RKO (cell line): ENCODE measurements around the gene FAAP20.

ENCODE experiments used
- DNase-seq: peaks from one replicate; pipeline ENCODE4 v3.0.0-alpha.2; 2016; ENCODE audit warnings: low spot score

The FAAP20 gene

GRCh38 chr1:2194898-2195673, 514 bp upstream of the FAAP20 start:
- peak; percentile 81 for DNase-seq

DNA sequence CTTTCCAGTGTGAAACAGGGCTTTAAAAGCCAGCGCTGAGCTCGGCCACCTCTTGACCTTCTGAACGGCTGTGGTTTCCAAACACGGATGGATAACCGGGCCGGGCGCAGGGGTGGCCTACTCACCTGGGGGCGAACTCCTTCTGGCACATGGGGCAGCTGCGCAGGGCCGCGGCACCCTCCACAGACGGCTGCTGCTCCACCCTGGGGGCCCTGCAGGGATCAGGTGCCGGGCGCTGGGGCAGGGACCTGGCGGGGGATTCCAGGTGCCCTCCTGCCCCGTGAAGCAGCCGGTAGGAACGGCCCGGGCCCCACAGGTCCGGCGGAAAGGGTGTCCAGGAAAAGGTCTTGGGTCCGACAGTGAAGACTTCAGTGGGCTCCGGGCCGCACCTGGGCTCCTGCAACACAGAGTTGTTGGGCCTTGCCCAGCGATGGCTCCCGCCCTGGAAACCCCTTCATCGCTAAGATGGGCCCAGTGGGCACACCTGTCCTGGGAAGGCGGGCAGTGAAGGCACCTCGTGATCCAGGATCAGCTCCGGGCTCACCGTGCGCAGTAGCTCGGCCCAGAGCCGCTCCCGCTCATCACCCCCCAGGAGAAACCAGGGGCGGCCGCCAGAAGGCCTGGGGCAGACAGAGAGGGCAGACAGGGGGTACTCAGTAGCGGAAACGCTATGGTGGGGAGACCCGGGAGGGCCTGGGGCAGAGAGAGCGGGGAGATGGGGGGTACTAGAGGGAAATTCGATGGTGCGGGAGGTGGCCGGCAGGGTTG, 874 bp downstream of the FAAP20 start:
- DNase-seq = no peak

- peak; percentile 59 for DNase-seq
Observed at GRCh38 chr1:2192031-2192995, 2.3 kb downstream of the FAAP20 start.

- DNase-seq = peak; percentile 54
Observed at GRCh38 chr1:2190491-2190976, 4.0 kb downstream of the FAAP20 start.

DNA sequence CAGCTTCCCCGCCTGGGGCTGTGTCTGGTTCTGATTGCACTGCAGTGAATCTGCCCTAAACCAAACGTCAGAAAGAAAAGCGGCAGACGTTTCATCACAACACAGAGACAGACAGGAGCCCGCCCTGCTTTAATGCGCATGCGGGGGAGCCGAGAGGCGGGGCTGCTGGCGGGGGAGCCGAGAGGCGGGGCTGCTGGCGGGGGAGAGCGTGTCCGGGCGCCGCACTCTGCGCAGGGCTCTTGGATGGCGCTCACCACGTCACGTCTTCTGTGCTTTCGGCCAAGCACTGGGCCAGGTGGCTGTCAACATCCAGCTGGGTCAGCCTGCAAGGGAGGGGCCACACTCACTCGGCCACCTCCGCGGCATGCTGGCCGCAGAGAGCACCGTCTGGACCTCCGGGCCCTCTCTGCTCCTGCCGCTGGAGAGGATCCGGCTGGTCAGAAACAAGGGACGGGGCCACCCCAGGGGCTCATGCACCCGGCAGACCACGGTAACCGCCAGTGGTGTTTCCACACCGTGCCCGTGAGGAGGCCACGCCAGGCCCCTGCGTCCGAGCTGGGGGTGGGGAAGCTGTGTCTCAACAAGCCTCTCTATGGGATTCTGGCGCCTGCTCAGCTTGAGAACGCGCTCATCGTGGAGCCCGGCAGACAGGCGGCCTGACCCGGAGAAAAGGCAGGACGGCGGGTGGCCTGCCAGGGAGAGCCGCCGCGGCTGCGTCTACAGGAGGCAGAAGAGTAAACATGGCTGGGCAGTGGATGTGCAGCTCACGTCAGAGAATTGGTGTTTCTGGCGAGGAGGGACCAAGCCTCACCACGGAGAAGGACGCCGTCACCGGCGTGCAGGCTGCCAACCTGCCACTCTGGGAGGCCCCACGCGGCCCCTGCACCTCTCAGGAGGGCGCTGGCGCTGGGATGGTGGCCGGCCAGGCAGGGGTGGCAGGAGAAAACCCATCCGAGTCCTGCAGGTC, 4.8 kb downstream of the FAAP20 start:
- DNase-seq = peak; percentile 97

DNA sequence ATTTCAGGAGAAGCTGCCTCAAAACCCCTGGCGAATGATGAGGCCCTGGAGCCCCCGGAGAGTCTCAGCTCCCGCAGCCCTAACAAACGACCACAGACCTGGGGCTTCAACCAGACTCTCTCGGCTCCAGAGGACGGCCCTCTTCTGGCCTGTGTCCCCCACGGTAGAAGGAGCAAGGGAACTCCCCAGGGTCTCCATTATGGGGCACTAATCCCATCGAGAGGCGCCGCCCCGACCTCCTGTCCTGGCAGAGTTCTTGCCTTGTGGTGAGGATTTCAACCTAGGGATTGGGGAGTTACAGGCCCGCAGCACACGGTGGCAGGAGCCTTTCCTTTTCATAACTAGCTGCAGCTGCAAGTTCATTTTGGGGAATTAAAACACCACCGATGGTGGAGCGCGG, 6.2 kb downstream of the FAAP20 start:
- no peak for DNase-seq

DNA sequence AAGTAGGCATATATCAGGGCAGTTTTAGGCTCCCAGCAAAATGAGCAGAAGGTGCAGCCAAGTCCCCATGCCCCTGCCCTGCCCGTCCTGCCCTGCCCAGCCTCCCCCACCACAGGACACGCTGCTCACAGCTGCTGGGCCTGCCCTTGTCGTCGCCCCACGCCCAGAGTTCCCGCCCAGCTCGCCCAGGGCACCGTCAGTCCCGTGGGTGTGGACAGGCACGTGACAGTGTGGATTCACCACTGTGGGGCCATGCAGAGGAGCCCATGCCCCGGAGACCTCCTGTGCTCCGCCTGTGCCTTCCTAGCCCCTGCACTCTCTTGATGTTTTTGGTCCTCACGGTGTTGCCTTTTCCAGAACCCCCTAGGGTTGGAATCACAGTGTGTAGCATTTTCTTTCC, 7.0 kb downstream of the FAAP20 start:
- no peak for DNase-seq

DNA sequence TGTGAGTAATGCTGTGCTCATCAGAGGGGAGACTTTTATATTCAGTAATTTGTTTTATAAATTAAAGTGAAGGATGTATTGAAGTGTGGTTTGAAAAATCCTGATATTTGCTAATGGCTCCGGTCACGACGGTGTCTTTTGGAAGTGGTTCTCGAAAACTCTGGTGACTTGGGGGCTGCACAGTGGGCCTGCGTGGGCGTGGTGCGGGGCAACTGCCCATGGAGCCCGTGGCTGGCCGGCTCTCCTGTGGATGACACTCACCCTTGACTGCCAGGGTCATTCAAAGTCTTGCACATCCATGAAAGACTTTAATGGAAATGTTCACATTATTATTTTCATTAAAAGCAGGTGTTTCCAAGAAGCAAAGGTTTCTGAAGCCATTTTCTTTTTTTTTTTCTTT, 7.7 kb downstream of the FAAP20 start:
- DNase-seq = no peak

- no peak for DNase-seq
Observed at GRCh38 chr1:2185880-2186855, 8.4 kb downstream of the FAAP20 start.

GRCh38 chr1:2184934-2185333, 9.6 kb downstream of the FAAP20 start:
- DNase-seq = no peak

DNA sequence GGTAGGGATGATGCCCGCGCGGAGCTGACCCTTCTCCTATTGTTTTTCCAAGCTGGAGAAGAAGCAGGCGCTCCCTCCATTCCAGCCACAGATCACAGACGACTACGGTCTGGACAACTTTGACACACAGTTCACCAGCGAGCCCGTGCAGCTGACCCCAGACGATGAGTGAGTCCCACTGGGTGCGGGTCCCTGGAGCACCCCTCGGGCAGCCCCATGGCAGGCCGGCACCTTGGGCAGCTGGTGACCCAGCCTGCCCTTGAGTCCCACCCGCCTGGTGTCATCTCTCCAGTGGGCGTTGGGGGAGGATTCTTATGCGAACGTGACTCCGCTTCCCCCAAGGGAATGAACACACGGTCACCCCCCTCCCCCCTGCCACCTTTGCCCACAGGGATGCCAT, 10.0 kb downstream of the FAAP20 start:
- no peak for DNase-seq

DNA sequence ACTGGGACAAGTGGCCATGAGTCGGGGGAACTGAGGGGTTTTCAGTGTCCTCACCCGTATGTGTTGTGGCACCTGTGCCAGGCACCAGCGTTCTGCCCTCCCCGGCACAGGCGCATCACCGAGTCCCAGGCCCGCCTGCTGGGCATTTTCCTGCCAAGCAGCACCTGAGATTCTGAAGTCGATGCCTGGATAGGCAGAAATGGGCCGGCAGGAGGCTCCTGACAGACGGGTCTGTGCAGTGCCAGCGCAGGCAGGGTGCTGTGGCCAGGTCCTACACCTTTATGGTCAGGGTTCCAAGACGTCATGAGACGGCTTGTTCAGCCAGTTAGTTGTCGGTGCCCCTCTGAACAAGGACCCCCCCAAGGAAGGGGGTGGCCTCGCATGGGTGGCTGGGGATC, 10.6 kb downstream of the FAAP20 start:
- DNase-seq = no peak

DNA sequence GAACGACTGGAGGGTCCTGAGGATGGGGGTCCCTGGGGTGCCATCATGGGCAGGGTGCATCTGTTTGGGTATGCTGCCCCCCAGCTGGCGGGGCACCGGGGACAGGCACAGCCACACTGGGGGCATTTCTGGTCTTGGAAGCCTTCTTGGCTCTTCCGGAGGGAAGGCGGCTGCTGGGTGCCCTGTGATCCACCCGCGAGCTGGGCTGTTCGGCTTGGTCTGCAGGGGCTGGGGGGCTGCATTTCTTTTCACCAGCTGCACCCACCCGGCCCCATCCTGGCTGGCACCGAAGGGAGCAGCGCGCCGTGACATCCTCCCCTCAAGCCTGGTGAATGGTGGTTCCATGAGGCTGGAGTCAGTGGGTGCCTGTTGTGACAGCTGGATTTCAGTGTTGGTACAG, 12.2 kb downstream of the FAAP20 start:
- DNase-seq = no peak

- no peak for DNase-seq
Observed at GRCh38 chr1:2181752-2182151, 12.8 kb downstream of the FAAP20 start.

- DNase-seq = no peak
Observed at GRCh38 chr1:2181271-2181670, 13.3 kb downstream of the FAAP20 start.

DNA sequence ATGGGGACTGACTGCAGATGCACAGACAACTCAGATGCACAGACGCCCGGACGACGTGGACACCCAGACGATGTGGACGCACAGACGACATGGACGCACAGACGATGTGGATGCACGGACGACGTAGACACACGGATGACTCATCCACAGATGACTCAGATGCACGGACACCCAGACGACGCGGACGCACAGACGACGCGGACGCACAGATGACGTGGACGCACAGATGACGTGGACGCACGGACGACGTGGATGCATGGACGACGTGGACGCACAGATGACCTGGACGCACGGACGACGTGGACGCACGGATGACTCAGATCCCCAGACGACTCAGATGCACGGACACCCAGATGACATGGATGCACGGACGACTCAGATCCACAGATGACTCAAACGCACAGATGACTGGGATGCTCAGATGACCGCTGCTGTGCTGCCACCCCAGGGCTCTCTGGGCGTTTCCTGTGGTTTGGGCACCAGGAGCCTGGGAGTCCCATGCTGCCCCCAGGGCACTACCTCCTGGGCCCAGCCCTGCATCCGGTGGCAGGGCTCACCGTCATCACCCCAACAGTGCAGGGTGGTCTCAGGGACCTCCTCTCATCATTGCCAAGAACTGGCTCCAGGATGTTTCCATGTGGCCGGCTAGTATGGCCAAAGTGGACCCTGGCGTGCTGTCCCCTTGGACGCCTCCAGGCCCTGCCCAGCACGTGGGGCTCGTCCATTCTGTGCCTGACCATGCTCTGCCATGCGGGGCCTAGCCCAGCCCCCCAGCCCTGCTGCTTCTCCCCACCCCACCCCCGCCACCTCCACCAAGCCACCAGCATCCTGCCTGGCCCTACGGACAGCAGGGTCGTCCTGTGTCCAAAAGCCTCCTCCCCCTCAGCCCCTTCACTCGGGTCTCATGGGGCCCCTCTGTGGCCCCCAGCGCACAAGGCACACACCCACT, 14.0 kb downstream of the FAAP20 start:
- peak; percentile 77 for DNase-seq

DNA sequence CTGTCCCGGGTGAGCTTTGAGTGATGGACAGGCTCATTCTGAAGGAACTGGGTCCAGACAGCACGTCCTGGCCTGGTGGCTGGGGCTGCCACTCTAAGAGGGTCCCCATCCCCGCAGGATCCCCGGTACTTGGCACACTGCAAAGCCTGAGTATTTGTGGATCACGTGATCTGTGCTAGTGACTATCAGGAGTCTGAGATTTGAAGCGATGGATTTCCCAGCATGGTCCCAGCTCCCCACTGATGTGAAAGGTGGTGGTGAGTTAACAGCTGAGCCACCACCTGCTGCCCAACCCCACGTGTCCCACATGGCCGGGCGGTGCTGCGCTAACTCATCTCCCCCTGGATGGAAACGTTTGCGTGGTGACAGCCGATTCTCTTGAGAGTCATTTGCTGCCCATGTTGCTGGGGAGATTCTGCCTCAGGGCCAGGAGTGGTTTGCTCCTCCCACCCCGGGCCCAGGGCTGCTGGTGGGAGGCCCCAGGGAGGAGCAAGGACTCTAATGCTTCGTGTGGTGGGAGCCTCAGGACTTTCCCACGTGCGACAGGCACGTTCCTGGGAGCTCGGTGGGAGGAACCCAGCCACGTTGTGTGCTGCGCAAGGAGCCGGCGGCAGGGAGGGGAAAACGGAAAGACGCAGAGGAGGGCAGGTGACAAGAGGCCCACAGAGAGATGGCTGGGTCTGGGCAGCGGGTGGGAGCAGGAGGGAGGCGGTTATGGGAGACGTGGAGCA, 15.1 kb downstream of the FAAP20 start:
- DNase-seq = no peak

- no peak for DNase-seq
Observed at GRCh38 chr1:2178875-2179274, 15.7 kb downstream of the FAAP20 start.
